CD14-positive monocyte (primary cell): Measurements from ENCODE around the gene SLC1A3. TPM values are rescaled to one million over a fixed set of nuclear protein-coding genes. Genes with fewer than 3 reads are reported as not detected.
"Not testable (repeated sequence)": the region's sequence is repeated elsewhere in the genome, so short reads cannot be mapped to it uniquely, and the experiment has no call there.

Experiments used
- DNase-seq, 3 donors: peaks; one replicate each; pipeline ENCODE4 v3.0.0-alpha.2; 2011 to 2022
- H2AFZ ChIP-seq: 2 replicates; pipeline ENCODE4 v1.6.0; 2012; ENCODE audit warnings: mild to moderate bottlenecking, low read depth, low read length, inconsistent platforms; ENCODE audit not compliant: insufficient read depth, poor library complexity, severe bottlenecking
- H3K27ac ChIP-seq, 2 donors: 1 replicate in 1 of 2; 2 replicates in 1 of 2; pipeline ENCODE4 v1.5.1; 2012 to 2013; ENCODE audit warnings: low read length in 2 of 2, control low read depth in 1 of 2, inconsistent platforms in 1 of 2, low read depth in 1 of 2, mild to moderate bottlenecking in 1 of 2
- H3K27me3 ChIP-seq, 2 donors: one replicate each; pipeline versions ENCODE4 v1.6.0 to v1.6.1; 2011 to 2013; ENCODE audit warnings: low read length in 2 of 2; ENCODE audit not compliant: control insufficient read depth in 2 of 2, insufficient read depth in 2 of 2
- H3K36me3 ChIP-seq, 2 donors: replicated peaks in 1 of 2; 1 replicate in 1 of 2; 2 replicates in 1 of 2; pipeline versions ENCODE4 v1.5.1 to v1.6.1; 2012 to 2013; ENCODE audit warnings: low read length in 2 of 2, control low read depth in 1 of 2, inconsistent platforms in 1 of 2, mild to moderate bottlenecking in 1 of 2; ENCODE audit not compliant: insufficient read depth in 2 of 2, control insufficient read depth in 1 of 2
- H3K4me1 ChIP-seq, 2 donors: 1 replicate in 1 of 2; 2 replicates in 1 of 2; pipeline versions ENCODE4 v1.5.1 to v1.6.1; 2012 to 2013; ENCODE audit warnings: low read length in 2 of 2, control low read depth in 1 of 2, inconsistent platforms in 1 of 2, mild to moderate bottlenecking in 1 of 2, moderate library complexity in 1 of 2; ENCODE audit not compliant: insufficient read depth in 2 of 2, control insufficient read depth in 1 of 2
- H3K4me2 ChIP-seq: replicated peaks from 2 replicates; pipeline ENCODE3; 2012; ENCODE audit warnings: low read length, moderate library complexity, mild to moderate bottlenecking; ENCODE audit not compliant: poor library complexity, severe bottlenecking; ENCODE audit errors: extremely low read depth
- H3K4me3 ChIP-seq, 3 experiments: fragments of 200-600 bp in 1 of 3; sonication (generic) in 1 of 3; replicated peaks in 1 of 3; 1 replicate in 2 of 3; 2 replicates in 1 of 3; pipeline ENCODE4 v1.5.1; 2011 to 2013; ENCODE audit warnings: low read length in 3 of 3, mild to moderate bottlenecking in 3 of 3, control low read depth in 2 of 3, low read depth in 2 of 3, inconsistent platforms in 1 of 3, moderate library complexity in 1 of 3
- H3K79me2 ChIP-seq: 2 replicates; pipeline ENCODE4 v1.6.0; 2012; ENCODE audit warnings: mild to moderate bottlenecking, control low read depth, inconsistent platforms, low read length, moderate library complexity; ENCODE audit not compliant: insufficient read depth
- H3K9ac ChIP-seq: 2 replicates; pipeline ENCODE4 v1.6.0; 2017; ENCODE audit warnings: low read length, mild to moderate bottlenecking; ENCODE audit not compliant: insufficient read depth, poor library complexity, severe bottlenecking
- H3K9me3 ChIP-seq, 2 donors: replicated peaks in 1 of 2; 1 replicate in 1 of 2; 2 replicates in 1 of 2; pipeline versions ENCODE4 v1.5.1 to v1.6.1; 2012 to 2013; ENCODE audit warnings: low read length in 2 of 2, control low read depth in 1 of 2; ENCODE audit not compliant: control insufficient read depth in 1 of 2, insufficient read depth in 1 of 2
- H4K20me1 ChIP-seq: 2 replicates; pipeline ENCODE4 v1.6.0; 2012; ENCODE audit warnings: mild to moderate bottlenecking, low read length, control low read depth, moderate library complexity; ENCODE audit not compliant: insufficient read depth
- H3K27ac Mint-ChIP-seq, 7 donors: one replicate each; pipeline ENCODE4 v1.8.0; 2020; ENCODE audit warnings: mild to moderate bottlenecking in 7 of 7, mixed read lengths in 7 of 7, moderate library complexity in 6 of 7, inconsistent platforms in 2 of 7
- H3K27me3 Mint-ChIP-seq, 3 donors: one replicate each; pipeline ENCODE4 v1.8.0; 2021 to 2022; ENCODE audit warnings: low read depth in 3 of 3, mild to moderate bottlenecking in 3 of 3, mixed read lengths in 3 of 3, moderate library complexity in 3 of 3, inconsistent platforms in 1 of 3
- H3K36me3 Mint-ChIP-seq, 2 donors: one replicate each; pipeline ENCODE4 v1.8.0; 2020; ENCODE audit warnings: mixed read lengths in 2 of 2, inconsistent platforms in 1 of 2, mild to moderate bottlenecking in 1 of 2
- H3K4me1 Mint-ChIP-seq: one replicate; pipeline ENCODE4 v1.8.0; 2020; ENCODE audit warnings: mild to moderate bottlenecking, mixed read lengths
- H3K4me3 Mint-ChIP-seq, 2 donors: one replicate each; pipeline ENCODE4 v1.8.0; 2020; ENCODE audit warnings: mild to moderate bottlenecking in 2 of 2, mixed read lengths in 2 of 2, moderate library complexity in 1 of 2
- H3K9me3 Mint-ChIP-seq, 7 donors: one replicate each; pipeline ENCODE4 v1.8.0; 2020 to 2022; ENCODE audit warnings: mixed read lengths in 7 of 7, mild to moderate bottlenecking in 6 of 7, moderate library complexity in 6 of 7, inconsistent platforms in 2 of 7
- CTCF ChIP-seq: fragments of 200-600 bp; IDR thresholded peaks from one replicate; pipeline ENCODE4 v1.8.0; 2022; ENCODE audit warnings: antibody characterized with exemption, mild to moderate bottlenecking
- WGBS: methylation state at CpG from one replicate; pipeline ENCODE4 v1.1.5; 2013; ENCODE audit warnings: missing lambda C conversion rate; ENCODE audit not compliant: insufficient coverage; 5-methylcytosine and 5-hydroxymethylcytosine counted together
- intact Hi-C, 2 donors: fragments of 100-400 bp; cut with micrococcal nuclease; formaldehyde crosslinking; loops; one replicate each; pipeline versions ENCODE4 v1.15.0 to v1.15.1; 2023
- polyA plus RNA-seq, 3 donors: library from polyadenylated mRNA; depleted of rRNA in 1 of 3; unstranded in 2 of 3; stranded (reverse) in 1 of 3; fragments of 300-500 nt in 2 of 3; fragments of >200 nt in 1 of 3; fragmentation: Illumina TruSeq in 2 of 3; gene quantifications; 1 replicate in 2 of 3; 2 replicates in 1 of 3; pipeline ENCODE4 v1.2.3, GENCODE V29; 2012 to 2021

The SLC1A3 gene
- polyA plus RNA-seq, 3 donors, result 1.2 to 3.3 (median 1.3) TPM

GRCh38 chr5:36576721-36577120 is 29.7 kb upstream of the SLC1A3 start:
- H3K4me3 ChIP-seq, result no peak overlapping the region
- intact Hi-C loops, result no loop called here
- Mint-ChIP-seq H3K4me1 (peaks cover 7% of the 10 kb centered on the region), H3K36me3 (no peaks in the 10 kb centered on the region), H3K27me3 (no peaks in the 10 kb centered on the region), H3K27ac (no peak overlapping the region), H3K9me3 (peaks cover 0 to 2% (median 0%) of the 10 kb centered on the region in 7 donors), H3K4me3 (no peak overlapping the region)
- no peak overlapping the region for H3K4me2 ChIP-seq
- H3K79me2 ChIP-seq, result no peaks in the 10 kb centered on the region
- WGBS, result no CpG with 5 or more reads among the region's 2 CpGs
- no peak overlapping the region for H3K27ac ChIP-seq
- H3K9me3 ChIP-seq, result no peaks in the 10 kb centered on the region
- no peaks in the 10 kb centered on the region for H3K27me3 ChIP-seq
- H2AFZ ChIP-seq, result no peak overlapping the region
- no peak for DNase-seq
- no peaks in the 10 kb centered on the region for H3K36me3 ChIP-seq
- no peaks in the 10 kb centered on the region for H4K20me1 ChIP-seq
- TF ChIP-seq CTCF, result no peak
- H3K9ac ChIP-seq, result no peak overlapping the region
- peaks cover 0 to 6% of the 10 kb centered on the region in 2 donors for H3K4me1 ChIP-seq

- intact Hi-C loops, H3K9me3 Mint-ChIP-seq, H3K4me3 ChIP-seq, H3K79me2 ChIP-seq, H3K4me1 Mint-ChIP-seq, H3K4me3 Mint-ChIP-seq, H3K36me3 Mint-ChIP-seq, H2AFZ ChIP-seq, H3K27me3 Mint-ChIP-seq, H4K20me1 ChIP-seq, H3K27ac ChIP-seq, H3K27ac Mint-ChIP-seq, DNase-seq, H3K9me3 ChIP-seq, H3K4me1 ChIP-seq, H3K9ac ChIP-seq, H3K36me3 ChIP-seq, H3K4me2 ChIP-seq, H3K27me3 ChIP-seq: not testable (repeated sequence)
Observed at GRCh38 chr5:36579858-36580257, 26.5 kb upstream of the SLC1A3 start.
